Kidney epithelial cell (primary cell): ENCODE data around the gene RERE. TPM values are rescaled to one million over a fixed set of nuclear protein-coding genes. Genes with fewer than 3 reads are reported as not detected.

ENCODE experiments used
- DNase-seq: peaks from one replicate; pipeline ENCODE4 v3.0.0-alpha.2; 2010; ENCODE audit warnings: low read depth
- H3K27me3 ChIP-seq: 2 replicates; pipeline ENCODE4 v1.6.0; 2011; ENCODE audit warnings: low read length; ENCODE audit not compliant: control insufficient read depth, insufficient read depth
- H3K36me3 ChIP-seq: 2 replicates; pipeline ENCODE4 v1.5.1; 2011; ENCODE audit warnings: low read length; ENCODE audit not compliant: control insufficient read depth, insufficient read depth
- H3K4me3 ChIP-seq: 2 replicates; pipeline ENCODE4 v1.5.1; 2011; ENCODE audit warnings: low read depth, mild to moderate bottlenecking, control low read depth, low read length
- CTCF ChIP-seq: IDR thresholded peaks from 2 replicates; pipeline ENCODE4 v1.5.1; 2011; ENCODE audit warnings: mild to moderate bottlenecking, moderate library complexity, low read length, control low read depth, inconsistent platforms; ENCODE audit not compliant: insufficient read depth, poor library complexity, severe bottlenecking
- total RNA-seq: library from RNA; depleted of rRNA; stranded (reverse); fragments of >200 nt; gene quantifications from 2 replicates; pipeline ENCODE4 v1.2.3, GENCODE V29; 2015

RERE gene
- total RNA-seq, 1 donor from 2014 or later: 47.5 TPM

GRCh38 chr1:8324176-8324810 lies 493.1 kb downstream of the RERE start:
- H3K27me3 ChIP-seq: no peaks in the 10 kb centered on the region
- DNase-seq: no peak
- no peaks in the 10 kb centered on the region for H3K36me3 ChIP-seq
- no peak overlapping the region for H3K4me3 ChIP-seq
- no peak for TF ChIP-seq CTCF

- Histone ChIP-seq H3K27me3 (no peaks in the 10 kb centered on the region), H3K36me3 (no peaks in the 10 kb centered on the region), H3K4me3 (no peak overlapping the region)
- no peak for DNase-seq
- no peak for TF ChIP-seq CTCF
Measured at GRCh38 chr1:8323706-8324105, 493.7 kb downstream of the RERE start.

DNA sequence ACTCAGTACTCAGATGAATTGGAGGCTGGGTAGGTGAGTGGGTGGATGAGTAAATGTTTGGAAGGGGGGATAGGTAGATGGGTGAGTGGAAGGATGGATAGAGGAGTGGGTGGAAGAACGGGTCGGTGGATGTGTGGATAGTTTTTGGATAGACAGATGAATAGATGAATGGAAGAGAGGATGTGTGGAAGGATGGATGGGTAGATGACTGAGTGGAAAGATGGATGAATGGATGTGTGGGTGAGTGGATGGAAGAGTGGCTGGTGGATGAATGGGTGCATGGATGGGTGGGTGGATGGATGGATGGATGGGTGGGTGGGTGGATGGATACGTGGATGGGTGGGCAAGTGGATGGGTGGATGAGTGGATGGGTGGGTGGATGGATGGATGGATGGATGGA lies 495.8 kb downstream of the RERE start:
- no peak for TF ChIP-seq CTCF
- Histone ChIP-seq H3K4me3 (no peak overlapping the region), H3K36me3 (no peaks in the 10 kb centered on the region), H3K27me3 (no peaks in the 10 kb centered on the region)
- DNase-seq: no peak

- no peak for TF ChIP-seq CTCF
- Histone ChIP-seq H3K27me3 (no peaks in the 10 kb centered on the region), H3K4me3 (peak overlapping the region; percentile 42), H3K36me3 (no peaks in the 10 kb centered on the region)
- no peak for DNase-seq
Measured at GRCh38 chr1:8318436-8318835, 499.0 kb downstream of the RERE start.

GRCh38 chr1:8317647-8318381 lies 499.6 kb downstream of the RERE start, which contains the start of gene SLC45A1:
Gene SLC45A1 (plus strand): TSS chr1:8318114. CDS start chr1:8324330, 6,216 bp downstream.
- DNase-seq: no peak
- Histone ChIP-seq H3K27me3 (no peaks in the 10 kb centered on the region), H3K36me3 (no peaks in the 10 kb centered on the region), H3K4me3 (peak within 1 kb of the TSS; percentile 42)
- TF ChIP-seq CTCF: no peak
